Measurements from ENCODE around the gene CTBS. TPM values are rescaled to one million over a fixed set of nuclear protein-coding genes. Genes with fewer than 3 reads are reported as not detected.

The CTBS gene
- total RNA-seq, 1 experiment from 2014 or later = 3.7 TPM

- intact Hi-C loops (cut with micrococcal nuclease) = no loop called here
- H3K27ac ChIP-seq (ENCODE audit: low read length) = no peak overlapping the region
- H3K36me3 ChIP-seq (ENCODE audit: low read depth, low read length) = peaks cover 10% of the 10 kb centered on the region; the same call in 1 of the 2 replicates
- no peaks in the 10 kb centered on the region for H3K27me3 ChIP-seq (ENCODE audit: low read length)
- no peaks in the 10 kb centered on the region for H3K79me2 ChIP-seq (ENCODE audit: low read length)
- H2AFZ ChIP-seq (ENCODE audit: low read length) = no peak overlapping the region
- no peaks in the 10 kb centered on the region for H3K9me2 ChIP-seq (replicated peaks; ENCODE audit: low read length)
- H3F3A ChIP-seq (ENCODE audit: low read length, unreplicated experiment) = peaks cover 4% of the 10 kb centered on the region
- H4K20me1 ChIP-seq (ENCODE audit: low read length) = no peaks in the 10 kb centered on the region
- TF ChIP-seq CTCF (conservative IDR thresholded peaks at IDR 0.05; ENCODE audit: low read depth, low read length) = no peak
- TF ChIP-seq EZH2 (IDR thresholded peaks at IDR 0.05; ENCODE audit: low read length, unreplicated experiment) = no peak
- no peak for TF ChIP-seq EZH2phosphoT487 (IDR thresholded peaks at IDR 0.05; ENCODE audit: borderline replicate concordance, low read length)
- ATAC-seq (no peak), DNase-seq (no peak)
- H3K4me1 ChIP-seq (ENCODE audit: insufficient read depth, low read length) = peaks cover 24% of the 10 kb centered on the region
- no peak overlapping the region for H3K4me2 ChIP-seq (ENCODE audit: low read length)
- H3K9ac ChIP-seq (ENCODE audit: low read length) = no peak overlapping the region
- ChIA-PET POLR2A (ENCODE audit: unreplicated experiment) (no interaction called here), CTCF (no interaction called here)
- no peak overlapping the region for H3K4me3 ChIP-seq (ENCODE audit: low read length)
- BruUV-seq (replicated peaks) = no TSS peak
- H3K9me3 ChIP-seq (ENCODE audit: low read length) = peaks cover 14% of the 10 kb centered on the region; the same call in 1 of the 2 replicates
Observed at GRCh38 chr1:84617349-84617748, 43.1 kb upstream of the CTBS start.

GRCh38 chr1:84615790-84616189 lies 41.5 kb upstream of the CTBS start:
- ATAC-seq (no peak), DNase-seq (no peak)
- H3K4me3 ChIP-seq (ENCODE audit: low read length) = no peak overlapping the region
- peaks cover 14% of the 10 kb centered on the region; the same call in 1 of the 2 replicates for H3K9me3 ChIP-seq (ENCODE audit: low read length)
- intact Hi-C loops (cut with micrococcal nuclease) = no loop called here
- peaks cover 10% of the 10 kb centered on the region; the same call in 1 of the 2 replicates for H3K36me3 ChIP-seq (ENCODE audit: low read depth, low read length)
- POLR2A ChIA-PET (ENCODE audit: unreplicated experiment) = no interaction called here
- H3K27ac ChIP-seq (ENCODE audit: low read length) = no peak overlapping the region
- BruUV-seq (replicated peaks) = no TSS peak
- H3K9me2 ChIP-seq (replicated peaks; ENCODE audit: low read length) = no peaks in the 10 kb centered on the region
- H3K9ac ChIP-seq (ENCODE audit: low read length) = no peak overlapping the region
- TF ChIP-seq EZH2phosphoT487 (IDR thresholded peaks at IDR 0.05; ENCODE audit: borderline replicate concordance, low read length) (no peak), CTCF (conservative IDR thresholded peaks at IDR 0.05; ENCODE audit: low read depth, low read length) (no peak), EZH2 (IDR thresholded peaks at IDR 0.05; ENCODE audit: low read length, unreplicated experiment) (no peak)
- H3K4me2 ChIP-seq (ENCODE audit: low read length) = no peak overlapping the region
- no peak overlapping the region for H2AFZ ChIP-seq (ENCODE audit: low read length)
- H3K27me3 ChIP-seq (ENCODE audit: low read length) = no peaks in the 10 kb centered on the region
- CTCF ChIA-PET = no interaction called here
- no peaks in the 10 kb centered on the region for H3K79me2 ChIP-seq (ENCODE audit: low read length)
- peaks cover 20% of the 10 kb centered on the region for H3K4me1 ChIP-seq (ENCODE audit: insufficient read depth, low read length)
- peaks cover 4% of the 10 kb centered on the region for H3F3A ChIP-seq (ENCODE audit: low read length, unreplicated experiment)
- no peaks in the 10 kb centered on the region for H4K20me1 ChIP-seq (ENCODE audit: low read length)

- Histone ChIP-seq H3F3A (ENCODE audit: low read length, unreplicated experiment) (no peaks in the 10 kb centered on the region), H3K4me1 (ENCODE audit: insufficient read depth, low read length) (peaks cover 4% of the 10 kb centered on the region), H4K20me1 (ENCODE audit: low read length) (no peaks in the 10 kb centered on the region), H3K36me3 (ENCODE audit: low read depth, low read length) (peaks cover 10% of the 10 kb centered on the region; the same call in 1 of the 2 replicates), H3K4me3 (ENCODE audit: low read length) (no peak overlapping the region), H3K9me3 (ENCODE audit: low read length) (peaks cover 14% of the 10 kb centered on the region; the same call in 1 of the 2 replicates), H3K9me2 (replicated peaks; ENCODE audit: low read length) (no peaks in the 10 kb centered on the region), H3K4me2 (ENCODE audit: low read length) (no peak overlapping the region), H3K79me2 (ENCODE audit: low read length) (no peaks in the 10 kb centered on the region), H2AFZ (ENCODE audit: low read length) (no peak overlapping the region), H3K27ac (ENCODE audit: low read length) (no peak overlapping the region), H3K27me3 (ENCODE audit: low read length) (no peaks in the 10 kb centered on the region), H3K9ac (ENCODE audit: low read length) (no peak overlapping the region)
- intact Hi-C loops (cut with micrococcal nuclease) = no loop called here
- ATAC-seq = no peak
- no TSS peak for BruUV-seq (replicated peaks)
- DNase-seq = no peak
- no peak for TF ChIP-seq CTCF (conservative IDR thresholded peaks at IDR 0.05; ENCODE audit: low read depth, low read length)
- no peak for TF ChIP-seq EZH2 (IDR thresholded peaks at IDR 0.05; ENCODE audit: low read length, unreplicated experiment)
- TF ChIP-seq EZH2phosphoT487 (IDR thresholded peaks at IDR 0.05; ENCODE audit: borderline replicate concordance, low read length) = no peak
- ChIA-PET POLR2A (ENCODE audit: unreplicated experiment) (no interaction called here), CTCF (no interaction called here)
Observed at GRCh38 chr1:84613887-84614286, 39.6 kb upstream of the CTBS start.

Data from PC-3 (cell line).